MV-4-11 (cell line): Measurements from ENCODE around the gene WNT3.
"Not testable (repeated sequence)": the region's sequence is repeated elsewhere in the genome, so short reads cannot be mapped to it uniquely, and the experiment has no call there.

Source experiments
- DNase-seq: peaks from one replicate; lab custom pipeline; 2025; lab: John Stamatoyannopoulos, UW

Gene WNT3, protein sequence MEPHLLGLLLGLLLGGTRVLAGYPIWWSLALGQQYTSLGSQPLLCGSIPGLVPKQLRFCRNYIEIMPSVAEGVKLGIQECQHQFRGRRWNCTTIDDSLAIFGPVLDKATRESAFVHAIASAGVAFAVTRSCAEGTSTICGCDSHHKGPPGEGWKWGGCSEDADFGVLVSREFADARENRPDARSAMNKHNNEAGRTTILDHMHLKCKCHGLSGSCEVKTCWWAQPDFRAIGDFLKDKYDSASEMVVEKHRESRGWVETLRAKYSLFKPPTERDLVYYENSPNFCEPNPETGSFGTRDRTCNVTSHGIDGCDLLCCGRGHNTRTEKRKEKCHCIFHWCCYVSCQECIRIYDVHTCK

DNA sequence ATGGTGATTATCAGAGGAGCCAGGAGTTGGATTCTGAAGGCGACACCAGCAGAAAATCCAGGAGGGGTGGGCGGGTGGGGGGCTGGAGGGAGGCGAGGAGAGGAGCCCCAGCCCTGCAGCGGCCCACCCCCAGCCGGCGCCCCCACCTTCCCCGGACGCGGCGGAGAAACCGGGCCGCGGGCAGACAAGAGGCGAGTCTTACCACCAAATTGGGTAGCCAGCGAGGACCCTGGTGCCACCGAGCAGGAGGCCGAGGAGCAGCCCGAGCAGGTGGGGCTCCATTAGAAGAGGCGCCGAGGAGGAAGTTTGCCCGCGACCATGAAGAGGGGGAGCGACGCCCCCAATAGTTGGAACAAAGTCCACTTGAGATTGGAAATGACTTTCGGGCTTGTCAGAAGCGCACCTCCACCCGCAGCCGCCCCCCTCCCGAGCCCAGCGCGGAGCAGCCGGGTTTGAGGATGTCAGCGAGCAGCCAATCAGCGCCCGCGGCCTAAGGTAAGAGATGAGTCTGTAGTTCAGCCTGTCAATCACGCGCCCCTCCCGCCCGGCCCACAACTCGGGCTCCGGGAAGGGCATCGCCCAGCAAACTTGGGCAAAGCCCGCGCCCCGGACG, at the start of gene WNT3:
Gene WNT3 (minus strand): TSS at position 377 of the 613 bp plus-strand sequence. CDS start 95 bp downstream, at position 282.
- DNase-seq, result no peak

DNA sequence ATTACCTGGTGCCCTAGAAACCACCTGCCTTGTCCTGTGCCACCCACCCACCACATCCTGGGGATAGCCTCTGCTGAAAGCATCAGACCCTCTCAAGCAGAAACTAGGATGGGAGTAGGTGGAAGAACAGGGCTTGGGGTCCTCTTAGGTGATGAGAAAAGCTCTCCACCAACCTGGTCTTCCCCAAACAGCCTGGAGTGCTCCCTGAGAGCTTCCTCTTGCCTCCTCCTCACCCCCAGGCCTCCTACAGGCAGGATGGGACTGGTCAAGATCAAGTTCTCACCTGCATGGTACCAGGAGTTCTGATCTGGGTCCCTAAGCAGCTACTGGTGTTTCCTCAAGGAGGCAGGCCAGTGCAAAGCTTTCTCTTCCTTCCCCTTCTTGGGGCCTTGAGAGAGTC, 48.3 kb upstream of the WNT3 start:
- DNase-seq, result no peak

- DNase-seq, result no peak
These were observed 47.8 kb upstream of the WNT3 start for GRCh38 chr17:46866325-46866724.

GRCh38 chr17:46865100-46865499, 46.6 kb upstream of the WNT3 start:
- DNase-seq, result peak; percentile 3

DNA sequence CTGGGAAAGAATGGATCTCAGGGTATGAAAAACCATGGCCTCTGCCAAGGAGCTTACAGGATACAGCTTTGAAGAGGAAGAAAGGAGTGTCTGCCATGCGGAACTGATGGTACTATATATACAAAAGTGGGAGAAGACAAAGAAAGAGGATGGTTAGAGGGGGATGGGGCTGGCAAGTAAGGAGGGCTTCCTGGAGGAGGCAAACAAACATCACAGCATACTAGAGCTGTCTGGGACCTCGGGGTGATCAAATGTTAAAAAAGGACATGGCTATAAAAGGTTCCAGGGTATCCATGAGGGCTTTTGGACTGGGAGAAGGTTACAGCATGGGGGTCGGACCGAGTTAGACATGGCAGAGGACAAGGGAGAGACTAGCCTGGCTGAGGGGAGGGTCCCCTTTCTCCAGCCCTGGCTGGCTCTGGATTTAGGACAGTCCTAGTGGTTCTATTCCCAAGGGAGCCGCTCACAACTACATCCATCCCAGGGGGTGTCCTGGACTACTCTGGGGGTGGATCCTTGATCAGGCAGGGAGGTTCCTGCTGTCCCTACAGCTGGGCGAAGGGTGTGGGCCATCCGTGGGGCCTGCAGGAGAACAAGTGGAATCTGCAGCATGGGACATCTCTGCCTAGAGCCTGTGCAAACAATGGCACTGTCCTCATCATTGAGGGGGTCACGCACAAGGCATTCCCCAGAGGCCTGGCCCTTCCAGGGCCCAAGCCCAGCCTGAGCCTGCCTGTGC, 45.1 kb upstream of the WNT3 start:
- DNase-seq, result no peak

DNA sequence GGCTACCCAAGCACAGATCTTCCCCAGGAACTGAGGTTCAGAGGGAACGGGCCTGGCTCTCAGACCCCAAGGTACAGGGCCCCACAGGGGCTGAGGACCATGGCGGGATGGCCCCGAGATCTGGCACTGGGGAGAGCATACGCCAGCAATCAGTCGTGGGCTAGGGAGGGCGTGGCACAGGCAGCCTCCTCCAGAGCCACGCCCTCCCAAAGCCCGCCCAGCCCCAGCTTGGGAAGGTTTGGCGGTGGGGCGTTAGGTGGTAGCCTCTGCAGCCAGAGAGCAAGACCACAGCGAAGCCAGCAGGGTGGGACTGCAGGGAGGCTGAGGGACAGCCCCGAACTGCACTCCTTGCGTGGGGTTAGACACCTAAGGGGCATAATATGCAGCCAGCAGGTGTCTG, 44.5 kb upstream of the WNT3 start:
- no peak for DNase-seq

DNA sequence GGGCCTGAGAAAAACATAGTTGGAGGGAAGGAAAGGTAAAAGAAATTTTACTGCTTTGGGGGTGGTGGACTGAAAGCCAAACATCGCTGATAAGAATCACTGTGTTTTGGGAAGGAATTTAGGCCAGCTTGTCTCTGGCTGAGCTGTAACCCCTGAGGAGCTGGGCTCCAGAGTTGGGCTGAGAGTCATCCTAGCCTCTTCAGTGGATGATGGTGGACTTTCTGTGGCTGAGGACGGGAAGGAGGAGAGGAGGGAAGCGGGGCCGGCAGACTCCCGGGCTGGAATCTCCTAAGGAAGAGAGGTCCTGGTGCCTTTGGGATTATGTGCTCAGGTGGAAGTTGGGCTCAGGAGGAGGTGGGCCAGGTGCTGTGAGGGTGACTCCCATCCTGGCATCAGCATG, 41.5 kb upstream of the WNT3 start:
- no peak for DNase-seq

DNA sequence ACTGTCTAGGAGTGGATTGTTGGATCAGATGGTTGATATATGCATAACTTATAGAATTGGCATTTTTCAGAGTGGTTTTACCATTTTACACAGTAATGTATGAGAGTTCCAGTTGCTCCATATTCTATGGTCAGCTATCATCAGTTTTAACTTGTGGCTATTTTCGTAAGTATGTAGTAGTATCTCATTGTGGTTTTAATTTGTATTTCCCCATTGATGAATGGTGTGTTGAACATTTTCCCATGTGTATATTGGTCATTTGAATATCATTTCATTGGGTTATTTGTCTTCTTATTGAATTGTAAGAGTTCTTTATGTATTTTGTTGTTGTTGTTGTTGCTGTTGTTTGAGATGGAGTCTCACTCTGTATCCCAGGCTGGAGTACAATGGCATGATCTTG, 39.1 kb upstream of the WNT3 start:
- DNase-seq, result no peak

DNA sequence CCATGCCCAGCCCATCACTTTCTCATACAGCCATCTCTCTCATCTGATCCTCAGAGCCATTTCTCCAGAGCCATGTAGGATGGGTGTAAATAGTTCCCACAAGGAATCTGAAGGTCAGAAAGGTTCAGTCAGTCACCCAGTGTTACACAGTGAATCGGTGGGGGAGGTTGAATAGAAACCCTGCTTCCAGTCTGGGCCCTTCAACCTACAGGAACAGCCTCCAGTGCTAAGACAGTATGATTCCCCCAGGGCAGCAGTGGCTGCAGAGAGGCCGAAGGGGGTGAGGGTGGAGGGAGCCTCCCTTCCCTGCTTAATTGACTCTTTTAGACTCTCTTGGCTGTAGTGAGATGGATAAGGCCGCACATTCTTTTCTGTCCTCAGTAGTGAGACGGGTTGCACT, 36.5 kb upstream of the WNT3 start:
- DNase-seq, result no peak

DNA sequence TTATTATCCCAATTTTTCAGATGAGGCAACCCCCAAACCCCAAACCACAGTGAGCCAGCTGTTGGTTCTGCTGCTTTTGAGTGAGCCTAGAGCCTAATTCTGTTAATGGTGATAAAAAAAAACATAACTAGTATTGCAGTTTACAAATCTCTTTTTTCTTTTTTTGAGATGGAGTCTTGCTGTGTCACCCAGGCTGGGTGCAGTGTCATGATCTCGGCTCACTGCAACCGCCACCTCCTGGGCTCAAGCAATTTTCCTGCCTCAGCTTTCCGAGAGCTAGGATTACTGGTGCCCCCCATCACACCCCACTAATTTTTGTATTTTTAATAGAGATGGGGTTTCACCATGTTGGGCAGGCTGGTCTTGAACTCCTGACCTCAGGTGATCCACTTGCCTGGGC, 36.0 kb upstream of the WNT3 start:
- no peak for DNase-seq

GRCh38 chr17:46853896-46854444, 35.5 kb upstream of the WNT3 start:
- no peak for DNase-seq

- DNase-seq, result no peak
These were observed 32.7 kb upstream of the WNT3 start, which contains the start of gene WNT9B for GRCh38 chr17:46851029-46851741. Gene WNT9B, plus strand, starts transcription at chr17:46851583. Its CDS starts 56 bp downstream, at chr17:46851639.

- no peak for DNase-seq
These were observed 32.2 kb upstream of the WNT3 start for GRCh38 chr17:46850688-46851028.

DNA sequence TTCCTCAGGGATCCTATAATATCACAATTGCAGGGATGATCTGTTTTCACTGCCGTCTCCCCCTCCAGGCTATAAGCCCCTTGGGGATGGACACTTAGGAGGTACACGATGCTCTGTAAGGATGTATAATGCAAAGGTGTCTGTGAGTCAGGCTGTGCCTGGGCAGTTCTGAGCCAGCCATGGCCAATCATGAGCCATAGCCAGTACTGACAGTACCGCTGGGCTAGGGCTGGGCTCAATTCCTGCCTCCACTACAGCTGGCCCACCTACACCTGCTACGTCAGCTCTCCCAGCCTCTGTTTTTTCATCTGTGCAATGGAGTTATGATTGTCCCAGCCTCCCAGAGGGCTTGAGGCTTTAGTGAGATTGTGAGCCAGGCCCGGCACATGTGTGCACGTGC, 30.0 kb upstream of the WNT3 start:
- DNase-seq, result no peak

GRCh38 chr17:46847204-46848191, 29.0 kb upstream of the WNT3 start:
- no peak for DNase-seq

DNA sequence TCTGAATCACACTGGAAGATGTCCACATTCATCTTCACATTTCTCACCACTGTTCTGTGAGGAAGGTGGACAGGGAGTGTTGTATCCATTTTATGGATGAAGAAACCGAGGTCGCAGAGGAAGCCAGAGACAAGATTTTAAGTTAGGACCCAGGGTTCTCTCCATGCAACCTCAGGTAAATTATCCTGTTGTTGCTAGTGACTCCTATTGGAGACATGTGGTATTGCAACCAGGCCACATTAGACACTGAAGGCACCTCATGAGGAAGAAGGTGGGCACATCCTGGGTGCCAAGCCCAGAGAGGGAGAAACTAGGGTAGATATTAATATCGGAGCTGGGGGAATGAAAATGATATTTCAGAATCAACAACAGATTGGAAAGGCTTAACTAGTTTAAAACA, 24.3 kb upstream of the WNT3 start:
- DNase-seq, result no peak

DNA sequence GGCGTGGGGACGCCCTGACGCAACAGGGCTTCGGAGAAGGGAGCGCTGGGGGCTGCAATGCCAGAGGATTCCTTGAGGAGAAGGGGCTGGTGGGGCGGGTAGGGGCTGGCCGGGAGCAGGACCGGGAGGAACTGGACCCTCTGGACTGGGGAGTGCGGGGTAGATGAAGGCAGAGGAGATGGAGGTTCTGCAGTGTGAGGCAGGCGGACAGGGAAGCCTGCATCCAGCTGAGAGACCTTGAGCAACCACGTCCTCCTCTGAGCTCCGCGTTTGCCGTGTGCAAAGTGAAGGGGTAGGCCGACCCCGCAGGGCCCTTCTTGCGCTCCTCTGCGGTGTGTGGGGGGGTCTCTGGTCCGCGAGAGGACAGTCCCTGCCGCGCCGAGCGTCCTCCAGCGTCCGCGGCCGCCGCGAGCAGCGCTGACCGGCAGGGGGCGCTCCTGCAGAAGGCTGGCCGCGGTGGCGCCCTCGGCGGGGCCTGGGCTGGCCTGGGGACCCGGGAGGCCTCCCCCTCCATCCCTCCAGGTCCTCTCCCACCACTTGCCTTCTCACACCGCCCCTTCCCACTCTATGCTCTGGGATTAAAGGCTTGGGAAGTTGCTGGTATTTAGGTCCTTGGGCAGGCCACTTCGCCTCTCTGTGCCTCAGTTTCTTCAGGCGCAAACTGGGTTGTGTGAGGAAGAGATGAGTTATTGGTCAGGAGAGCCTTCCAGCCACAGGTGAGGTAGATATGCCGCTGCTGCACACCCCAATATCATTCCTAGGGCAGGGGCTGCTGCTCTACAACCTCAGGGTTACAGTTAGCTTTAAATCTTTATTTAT, 23.3 kb upstream of the WNT3 start:
- DNase-seq, result no peak

DNA sequence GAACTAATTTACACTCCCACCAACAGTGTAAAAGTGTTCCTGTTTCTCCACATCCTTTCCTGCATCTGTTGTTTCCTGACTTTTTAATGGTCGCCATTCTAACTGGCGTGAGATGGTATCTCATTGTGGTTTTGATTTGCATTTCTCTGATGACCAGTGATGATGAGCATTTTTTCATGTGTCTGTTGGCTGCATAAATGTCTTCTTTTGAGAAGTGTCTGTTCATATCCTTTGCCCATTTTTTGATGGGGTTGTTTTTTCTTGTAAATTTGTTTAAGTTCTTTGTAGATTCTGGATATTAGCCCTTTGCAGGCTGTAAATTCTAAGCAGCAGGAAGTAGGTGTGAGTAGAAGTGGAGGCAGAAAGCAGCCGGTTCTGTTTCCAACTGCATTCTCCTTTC, 22.1 kb upstream of the WNT3 start:
- DNase-seq, result not testable (repeated sequence)

DNA sequence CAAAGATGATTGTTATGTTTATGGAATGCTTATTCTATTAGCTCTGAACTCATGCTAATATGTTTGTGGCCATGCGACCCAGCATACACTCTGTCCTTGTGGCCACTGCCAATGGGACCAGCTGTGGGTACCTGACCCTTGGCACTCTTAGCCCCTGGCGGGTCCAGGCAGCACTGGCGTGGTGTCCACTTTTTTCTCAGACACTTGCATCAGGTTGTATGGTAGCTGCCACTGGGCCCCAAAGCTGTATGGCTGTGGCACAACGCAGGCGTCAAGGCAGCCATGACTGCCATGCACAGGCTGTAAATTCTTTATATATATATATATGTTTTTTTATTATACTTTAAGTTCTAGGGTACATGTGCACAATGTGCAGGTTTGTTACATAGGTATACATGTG, 20.7 kb upstream of the WNT3 start:
- no peak for DNase-seq

DNA sequence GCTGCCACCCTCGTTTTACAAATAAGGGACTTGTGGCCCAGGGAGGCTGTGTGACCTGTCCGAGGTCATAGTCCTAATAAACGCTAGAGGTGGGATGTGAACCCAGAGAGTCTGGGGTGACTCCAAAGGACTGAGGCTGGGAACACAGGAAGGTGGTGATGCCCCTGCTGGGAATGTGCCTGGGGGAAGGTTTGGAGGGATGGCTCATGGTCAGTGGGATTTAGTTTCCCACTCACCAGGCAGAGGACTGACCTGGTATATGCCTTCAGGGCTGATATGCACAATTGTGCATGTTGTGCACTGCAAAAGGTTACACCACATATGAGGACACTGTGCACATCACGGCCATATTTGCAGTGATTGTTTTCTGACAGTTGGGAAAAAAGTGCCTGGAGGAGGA, 19.0 kb upstream of the WNT3 start:
- DNase-seq, result no peak
